ENCODE data around the gene LMF1. TPM values are rescaled to one million over a fixed set of nuclear protein-coding genes. Genes with fewer than 3 reads are reported as not detected.

The LMF1 gene
- total RNA-seq, 2 experiments from 2014 or later, result 17.0 to 31.4 TPM

DNA sequence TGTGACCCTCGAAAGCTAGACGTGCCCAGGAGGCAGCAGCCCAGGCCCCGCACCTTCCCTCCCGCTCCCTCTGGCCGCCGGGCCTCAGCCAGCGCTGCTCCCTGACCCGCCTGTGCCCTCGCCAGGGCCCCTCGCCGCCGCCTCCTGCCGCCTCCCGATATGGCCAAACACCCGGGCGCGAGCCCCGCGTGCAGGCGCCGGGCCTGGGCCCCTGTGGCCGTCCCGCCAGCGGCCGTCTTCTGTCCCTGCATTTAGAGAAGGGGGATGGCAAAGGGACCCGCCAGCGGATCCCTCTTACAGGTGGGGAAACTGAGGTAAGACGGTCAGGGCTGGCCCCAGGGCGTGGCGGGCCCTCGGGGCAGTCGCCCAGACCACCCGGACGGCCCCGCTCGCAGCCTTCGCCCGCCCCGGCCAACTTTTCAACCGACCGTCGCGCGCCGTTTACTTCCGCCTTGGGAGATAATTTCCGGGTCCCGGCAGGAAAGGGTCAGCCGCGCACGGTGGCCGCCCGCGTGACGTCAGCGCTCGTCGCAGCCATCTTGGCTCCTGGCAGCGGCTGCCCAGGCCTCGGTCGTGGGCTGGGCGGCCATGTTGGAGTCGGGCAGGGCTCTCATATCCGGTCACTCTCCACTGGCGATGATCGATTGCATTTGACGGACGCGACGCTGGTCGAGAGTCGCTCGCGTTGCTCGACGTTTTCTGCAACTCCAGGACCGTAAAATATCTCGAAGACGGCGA lies 163.3 kb downstream of the LMF1 start:
- H3K4me1 ChIP-seq (ENCODE audit: insufficient read depth, low read length, poor library complexity, severe bottlenecking), result no peaks in the 10 kb centered on the region
- H3K36me3 ChIP-seq (ENCODE audit: insufficient read depth, low read length), result no peaks in the 10 kb centered on the region
- intact Hi-C loops (cut with micrococcal nuclease; ENCODE audit: unreplicated experiment), result no loop called here
- H3K9me3 ChIP-seq (ENCODE audit: low read length), result no peaks in the 10 kb centered on the region
- no peaks in the 10 kb centered on the region for H3K9me2 ChIP-seq (ENCODE audit: insufficient read depth, low read length)
- peak overlapping the region; percentile 76; the same call in 1 of the 2 replicates for H2AFZ ChIP-seq (ENCODE audit: low read length)
- H3K27ac ChIP-seq (ENCODE audit: low read depth, low read length, poor library complexity, severe bottlenecking), result peak overlapping the region; percentile 41
- H3K4me3 ChIP-seq (ENCODE audit: low read depth, low read length, poor library complexity, severe bottlenecking), result peak overlapping the region; percentile 69
- POLR2A ChIA-PET, result no interaction called here
- TF ChIP-seq CTCF (conservative IDR thresholded peaks at IDR 0.05; ENCODE audit: low read length), result no peak
- no peak for TF ChIP-seq EZH2phosphoT487 (IDR thresholded peaks at IDR 0.05; ENCODE audit: borderline replicate concordance, low read depth, low read length)
- peak overlapping the region; percentile 70 for H3K4me2 ChIP-seq (ENCODE audit: low read length)
- no peaks in the 10 kb centered on the region for H3K79me2 ChIP-seq (ENCODE audit: insufficient read depth, low read depth, low read length)
- BruUV-seq (replicated peaks), result no TSS peak
- CTCF ChIA-PET (ENCODE audit: unreplicated experiment), result no interaction called here
- H4K20me1 ChIP-seq (ENCODE audit: insufficient read depth, low read length), result no peaks in the 10 kb centered on the region
- peak; percentile 84 for DNase-seq (ENCODE audit: low spot score)

DNA sequence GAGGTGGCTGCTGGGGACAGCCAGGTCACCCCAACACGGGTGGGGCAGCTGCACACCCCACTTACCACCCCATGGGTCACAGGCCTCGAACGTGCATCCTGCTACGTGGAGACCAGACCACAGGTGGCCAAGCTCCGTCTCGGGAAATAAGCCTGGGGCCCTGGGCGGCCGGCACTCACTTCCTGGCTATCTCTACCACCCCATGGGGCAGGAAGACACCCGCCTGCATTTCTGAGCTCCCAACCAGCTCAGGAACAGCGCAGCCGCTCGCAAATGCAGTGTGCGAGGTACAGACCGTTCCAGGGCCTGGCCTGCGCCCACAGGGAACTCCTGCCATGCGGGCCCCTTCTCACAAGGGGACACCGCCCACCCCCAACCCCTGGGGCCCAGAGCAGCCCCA lies 165.3 kb downstream of the LMF1 start:
- H3K4me1 ChIP-seq (ENCODE audit: insufficient read depth, low read length, poor library complexity, severe bottlenecking), result no peaks in the 10 kb centered on the region
- H3K79me2 ChIP-seq (ENCODE audit: insufficient read depth, low read depth, low read length), result no peaks in the 10 kb centered on the region
- H3K4me3 ChIP-seq (ENCODE audit: low read depth, low read length, poor library complexity, severe bottlenecking), result no peak overlapping the region
- DNase-seq (ENCODE audit: low spot score), result no peak
- TF ChIP-seq EZH2phosphoT487 (IDR thresholded peaks at IDR 0.05; ENCODE audit: borderline replicate concordance, low read depth, low read length) (no peak), CTCF (conservative IDR thresholded peaks at IDR 0.05; ENCODE audit: low read length) (no peak)
- no TSS peak for BruUV-seq (replicated peaks)
- no peak overlapping the region for H3K4me2 ChIP-seq (ENCODE audit: low read length)
- CTCF ChIA-PET (ENCODE audit: unreplicated experiment), result no interaction called here
- intact Hi-C loops (cut with micrococcal nuclease; ENCODE audit: unreplicated experiment), result no loop called here
- no peaks in the 10 kb centered on the region for H3K36me3 ChIP-seq (ENCODE audit: insufficient read depth, low read length)
- POLR2A ChIA-PET, result no interaction called here
- H4K20me1 ChIP-seq (ENCODE audit: insufficient read depth, low read length), result no peaks in the 10 kb centered on the region
- no peaks in the 10 kb centered on the region for H3K9me3 ChIP-seq (ENCODE audit: low read length)
- H3K27ac ChIP-seq (ENCODE audit: low read depth, low read length, poor library complexity, severe bottlenecking), result no peak overlapping the region
- no peak overlapping the region for H2AFZ ChIP-seq (ENCODE audit: low read length)
- no peaks in the 10 kb centered on the region for H3K9me2 ChIP-seq (ENCODE audit: insufficient read depth, low read length)

Data from OCI-LY7 (cell line).